Activated CD8-positive, alpha-beta memory T cell treated with anti-CD3 and anti-CD28 coated beads for 48 hours (primary cell): ENCODE data around the gene NAXD.
A peak's percentile ranks its signal among the peaks of the same experiment; 100 is the strongest.
"Not testable (repeated sequence)": the region's sequence is repeated elsewhere in the genome, so short reads cannot be mapped to it uniquely, and the experiment has no call there.

Experiments
- DNase-seq, 3 experiments: peaks; one replicate each; pipeline ENCODE4 v3.0.0-alpha.2; 2020; ENCODE audit warnings: low read depth in 2 of 3, low spot score in 2 of 3

The NAXD gene

GRCh38 chr13:110643324-110643723 lies 28.0 kb downstream of the NAXD start:
- DNase-seq = no peak

GRCh38 chr13:110643768-110644421 lies 28.6 kb downstream of the NAXD start:
- DNase-seq = no peak

- DNase-seq = peak in 1 of 3 experiments; percentile 10
These were observed 29.7 kb downstream of the NAXD start for GRCh38 chr13:110644892-110645521.

- DNase-seq = no peak
These were observed 30.4 kb downstream of the NAXD start for GRCh38 chr13:110645750-110646149.

- no peak for DNase-seq
These were observed 31.4 kb downstream of the NAXD start for GRCh38 chr13:110646442-110647364.

- no peak for DNase-seq
These were observed 32.0 kb downstream of the NAXD start for GRCh38 chr13:110647365-110647737.

- DNase-seq = no peak
These were observed 32.9 kb downstream of the NAXD start for GRCh38 chr13:110648146-110648819.

GRCh38 chr13:110648848-110649421 lies 33.6 kb downstream of the NAXD start:
- no peak for DNase-seq

- no peak for DNase-seq
These were observed 34.2 kb downstream of the NAXD start for GRCh38 chr13:110649551-110649950.

- DNase-seq = no peak
These were observed 35.1 kb downstream of the NAXD start for GRCh38 chr13:110650436-110650835.

GRCh38 chr13:110651271-110651670 lies 35.9 kb downstream of the NAXD start:
- DNase-seq = no peak

GRCh38 chr13:110651726-110652230 lies 36.4 kb downstream of the NAXD start:
- no peak for DNase-seq

- no peak for DNase-seq
These were observed 36.9 kb downstream of the NAXD start for GRCh38 chr13:110652231-110652730.

- no peak for DNase-seq
These were observed 37.4 kb downstream of the NAXD start for GRCh38 chr13:110652764-110653163.

GRCh38 chr13:110653271-110653670 lies 37.9 kb downstream of the NAXD start:
- no peak for DNase-seq

GRCh38 chr13:110653851-110654250 lies 38.5 kb downstream of the NAXD start:
- DNase-seq = no peak

- no peak for DNase-seq
These were observed 41.9 kb downstream of the NAXD start for GRCh38 chr13:110657196-110657595.

- not testable (repeated sequence) for DNase-seq
These were observed 43.0 kb downstream of the NAXD start for GRCh38 chr13:110658218-110658911.

- no peak for DNase-seq
These were observed 45.9 kb downstream of the NAXD start for GRCh38 chr13:110661256-110661655.

- no peak for DNase-seq
These were observed 46.7 kb downstream of the NAXD start for GRCh38 chr13:110662091-110662490.
